COR-L47 (cell line): ENCODE results near the gene FIBCD1.

ENCODE experiments used
- DNase-seq: peaks from one replicate; lab custom pipeline; 2025; lab: John Stamatoyannopoulos, UW

Gene FIBCD1

GRCh38 chr9:130878295-130878694, 60.8 kb downstream of the FIBCD1 start:
- DNase-seq: no peak

- DNase-seq: no peak
Measured at GRCh38 chr9:130877300-130877699, 61.7 kb downstream of the FIBCD1 start.

GRCh38 chr9:130874783-130875182, 64.3 kb downstream of the FIBCD1 start:
- DNase-seq: no peak

GRCh38 chr9:130873966-130874365, 65.1 kb downstream of the FIBCD1 start:
- DNase-seq: no peak

GRCh38 chr9:130872912-130873503, 66.0 kb downstream of the FIBCD1 start:
- no peak for DNase-seq

- no peak for DNase-seq
Measured at GRCh38 chr9:130872508-130872907, 66.5 kb downstream of the FIBCD1 start.

- no peak for DNase-seq
Measured at GRCh38 chr9:130872093-130872492, 67.0 kb downstream of the FIBCD1 start.

GRCh38 chr9:130871395-130872062, 67.5 kb downstream of the FIBCD1 start:
- no peak for DNase-seq

GRCh38 chr9:130870491-130871381, 68.3 kb downstream of the FIBCD1 start:
- no peak for DNase-seq

- no peak for DNase-seq
Measured at GRCh38 chr9:130869250-130869649, 69.8 kb downstream of the FIBCD1 start.

- no peak for DNase-seq
Measured at GRCh38 chr9:130868230-130868629, 70.8 kb downstream of the FIBCD1 start.

GRCh38 chr9:130867556-130867955, 71.5 kb downstream of the FIBCD1 start:
- DNase-seq: no peak

- DNase-seq: peak; percentile 70
Measured at GRCh38 chr9:130866474-130866965, 72.5 kb downstream of the FIBCD1 start.

- no peak for DNase-seq
Measured at GRCh38 chr9:130865921-130866320, 73.1 kb downstream of the FIBCD1 start.

- DNase-seq: no peak
Measured at GRCh38 chr9:130864541-130864940, 74.5 kb downstream of the FIBCD1 start.

- DNase-seq: no peak
Measured at GRCh38 chr9:130862747-130863146, 76.3 kb downstream of the FIBCD1 start.

GRCh38 chr9:130862217-130862616, 76.8 kb downstream of the FIBCD1 start:
- DNase-seq: no peak

GRCh38 chr9:130861372-130862180, 77.5 kb downstream of the FIBCD1 start:
- DNase-seq: no peak

- DNase-seq: no peak
Measured at GRCh38 chr9:130860458-130861316, 78.4 kb downstream of the FIBCD1 start.

- no peak for DNase-seq
Measured at GRCh38 chr9:130858739-130859705, 80.0 kb downstream of the FIBCD1 start.
